AG04449 (cell line): ENCODE results near the gene CDC42SE2.

Source experiments
- CTCF ChIA-PET: fragments of 350-600 bp; formaldehyde crosslinking; extraction: SDS; loops from one replicate; lab custom pipeline; 2021; ENCODE audit warnings: antibody characterized with exemption; lab: Yijun Ruan, JAX
- POLR2A ChIA-PET: fragments of 400-600, 350-600 bp; formaldehyde crosslinking; extraction: SDS; loops from one replicate; lab custom pipeline; 2020; ENCODE audit warnings: antibody characterized with exemption, inconsistent platforms; lab: Yijun Ruan, JAX
- DNase-seq: peaks from one replicate; pipeline ENCODE4 v3.0.0-alpha.2; 2010; ENCODE audit warnings: low read depth, low spot score
- H3K4me3 ChIP-seq: 2 replicates; pipeline ENCODE4 v1.5.1; 2011; ENCODE audit warnings: low read depth, mild to moderate bottlenecking, control low read depth, low read length
- CTCF ChIP-seq: IDR thresholded peaks from one replicate; pipeline ENCODE4 v1.5.1; 2011; ENCODE audit warnings: mild to moderate bottlenecking, moderate library complexity, low read length, control low read depth, inconsistent platforms; ENCODE audit not compliant: insufficient read depth; ENCODE audit errors: missing control alignments

CDC42SE2 gene

GRCh38 chr5:131381021-131381420, 117.2 kb downstream of the CDC42SE2 start:
- ChIA-PET POLR2A (no interaction called here), CTCF (interaction anchor here (1.2 kb wide), 1 partner anchor 20 kb away, joined by 3 read pairs; no protein-coding TSS in a partner anchor)
- no peak overlapping the region for H3K4me3 ChIP-seq
- TF ChIP-seq CTCF, result no peak
- DNase-seq, result no peak

- no peak overlapping the region for H3K4me3 ChIP-seq
- POLR2A ChIA-PET, result no interaction called here
- TF ChIP-seq CTCF, result no peak
- CTCF ChIA-PET, result interaction anchor here (0.8 to 1.6 kb wide), 8 partner anchors 15 to 269 kb away, joined by 3 to 5 read pairs (median 3); no protein-coding TSS in a partner anchor
- no peak for DNase-seq
Observed at GRCh38 chr5:131381777-131382176, 117.9 kb downstream of the CDC42SE2 start.

GRCh38 chr5:131382407-131383395, 118.8 kb downstream of the CDC42SE2 start:
- ChIA-PET POLR2A (no interaction called here), CTCF (interaction anchor here (0.8 to 1.6 kb wide), 7 partner anchors 16 to 270 kb away, joined by 3 to 5 read pairs (median 3); no protein-coding TSS in a partner anchor)
- peak; percentile 30 for TF ChIP-seq CTCF
- H3K4me3 ChIP-seq, result no peak overlapping the region
- DNase-seq, result no peak

- H3K4me3 ChIP-seq, result no peak overlapping the region
- DNase-seq, result no peak
- CTCF ChIA-PET, result interaction anchor here (1.0 kb wide), 1 partner anchor 10 kb away, joined by 3 read pairs; no protein-coding TSS in a partner anchor
- POLR2A ChIA-PET, result no interaction called here
- TF ChIP-seq CTCF, result no peak
Observed at GRCh38 chr5:131384173-131384572, 120.3 kb downstream of the CDC42SE2 start.

- TF ChIP-seq CTCF, result no peak
- H3K4me3 ChIP-seq, result no peak overlapping the region
- ChIA-PET POLR2A (no interaction called here), CTCF (interaction anchor here (1.0 kb wide), 1 partner anchor 11 kb away, joined by 3 read pairs; no protein-coding TSS in a partner anchor)
- DNase-seq, result no peak
Observed at GRCh38 chr5:131384616-131385214, 120.9 kb downstream of the CDC42SE2 start.

- no peak overlapping the region for H3K4me3 ChIP-seq
- DNase-seq, result no peak
- CTCF ChIA-PET, result no interaction called here
- TF ChIP-seq CTCF, result no peak
- POLR2A ChIA-PET, result no interaction called here
Observed at GRCh38 chr5:131386124-131386523, 122.3 kb downstream of the CDC42SE2 start.
